ENCODE results near the gene ZNF212.

DNA sequence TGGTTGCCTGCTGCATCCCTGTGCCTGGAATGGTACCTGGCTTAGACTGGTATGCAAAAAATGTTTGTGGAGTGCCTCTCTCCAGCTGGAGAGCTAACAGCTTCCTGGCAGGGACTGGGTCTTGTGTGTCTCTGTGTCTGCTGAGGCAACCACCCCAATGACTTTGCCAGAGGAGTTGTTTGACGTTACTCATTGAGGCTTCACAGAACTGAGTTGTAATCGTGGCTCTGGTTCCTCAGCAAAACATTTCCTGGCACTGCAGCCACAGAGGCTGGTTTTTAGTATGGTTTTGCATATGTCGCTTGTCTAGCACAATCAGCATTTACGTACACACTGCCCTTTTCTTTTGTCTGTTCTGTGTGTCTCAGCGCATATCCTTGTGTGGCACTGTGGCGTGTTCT lies 36.6 kb upstream of the ZNF212 start:
- TF ChIP-seq EZH2 (IDR thresholded peaks at IDR 0.05) = no peak
- TF ChIP-seq POLR2AphosphoS5 (IDR thresholded peaks at IDR 0.05; ENCODE audit: borderline replicate concordance, low read depth, low read length) = no peak
